ENCODE data around the gene PRDM1. TPM values are rescaled to one million over a fixed set of nuclear protein-coding genes. Genes with fewer than 3 reads are reported as not detected.

PRDM1 gene
- total RNA-seq, 6 donors from 2014 or later: 6.2 to 32.2 (median 12.9) TPM

GRCh38 chr6:106051226-106051625 lies 34.9 kb upstream of the PRDM1 start:
- no peak overlapping the region for H3K4me3 ChIP-seq
- TF ChIP-seq EP300 (IDR thresholded peaks at IDR 0.05) (no peak), POLR2A (IDR thresholded peaks at IDR 0.05) (no peak), POLR2AphosphoS5 (IDR thresholded peaks at IDR 0.05) (no peak), CTCF (IDR thresholded peaks at IDR 0.05) (no peak)
- no peaks in the 10 kb centered on the region for H3K9me3 ChIP-seq
- WGBS, 2 donors: 86 to 91% methylated on average over 3 of the region's 3 CpGs
- no peaks in the 10 kb centered on the region for H3K27me3 ChIP-seq
- no peak for ATAC-seq (ENCODE audit: low FRiP score in 2 of 2)
- H3K36me3 ChIP-seq: no peaks in the 10 kb centered on the region
- H3K4me1 ChIP-seq: peaks cover 0 to 8% (median 4%) of the 10 kb centered on the region in 4 donors
- no peak for DNase-seq
- H3K27ac ChIP-seq: no peak overlapping the region

DNA sequence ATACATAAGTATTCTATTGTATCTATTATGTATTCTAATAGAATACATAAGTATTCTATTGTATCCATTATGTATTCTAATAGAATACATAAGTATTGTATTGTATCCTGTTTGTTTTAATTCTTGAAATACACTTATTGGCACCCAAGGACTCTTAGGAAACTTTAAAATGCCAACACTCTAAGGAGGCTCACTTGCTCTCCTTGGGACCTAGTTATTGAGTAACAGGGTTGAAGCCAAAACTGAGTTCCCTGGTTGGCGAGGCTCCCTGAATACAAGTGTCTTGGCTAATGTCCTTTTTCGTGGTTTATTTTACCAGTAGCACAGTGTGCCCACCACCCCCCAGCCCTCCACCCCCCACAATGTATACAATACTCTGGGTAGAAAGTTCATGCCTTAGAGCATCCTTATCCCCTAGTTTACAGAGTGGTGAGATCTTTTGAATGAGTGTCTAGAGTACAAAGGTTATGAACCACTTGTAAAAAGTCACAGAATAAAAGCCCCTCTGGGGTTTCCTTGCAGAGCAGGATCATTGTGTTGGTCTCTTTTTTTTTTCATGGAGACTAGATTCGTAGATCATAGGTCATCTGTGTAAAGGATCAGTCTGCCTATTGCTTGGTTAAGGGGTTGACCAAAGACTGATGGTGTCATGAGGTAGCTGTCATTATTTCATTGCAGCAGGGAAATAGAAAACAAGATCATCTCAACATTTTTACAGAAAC lies 32.5 kb upstream of the PRDM1 start:
- DNase-seq: no peak
- Histone ChIP-seq H3K4me3 (no peak overlapping the region), H3K4me1 (peaks cover 0 to 17% (median 9%) of the 10 kb centered on the region in 4 donors), H3K36me3 (no peaks in the 10 kb centered on the region), H3K9me3 (no peaks in the 10 kb centered on the region), H3K27ac (no peak overlapping the region), H3K27me3 (no peaks in the 10 kb centered on the region)
- WGBS, 2 donors: 54 to 68% methylated on average over 3 of the region's 3 CpGs
- ATAC-seq (ENCODE audit: low FRiP score in 2 of 2): peak in 1 of 2 donors; percentile 63
- TF ChIP-seq CTCF (IDR thresholded peaks at IDR 0.05) (no peak), POLR2A (IDR thresholded peaks at IDR 0.05) (no peak), EP300 (IDR thresholded peaks at IDR 0.05) (no peak), POLR2AphosphoS5 (IDR thresholded peaks at IDR 0.05) (no peak)

DNA sequence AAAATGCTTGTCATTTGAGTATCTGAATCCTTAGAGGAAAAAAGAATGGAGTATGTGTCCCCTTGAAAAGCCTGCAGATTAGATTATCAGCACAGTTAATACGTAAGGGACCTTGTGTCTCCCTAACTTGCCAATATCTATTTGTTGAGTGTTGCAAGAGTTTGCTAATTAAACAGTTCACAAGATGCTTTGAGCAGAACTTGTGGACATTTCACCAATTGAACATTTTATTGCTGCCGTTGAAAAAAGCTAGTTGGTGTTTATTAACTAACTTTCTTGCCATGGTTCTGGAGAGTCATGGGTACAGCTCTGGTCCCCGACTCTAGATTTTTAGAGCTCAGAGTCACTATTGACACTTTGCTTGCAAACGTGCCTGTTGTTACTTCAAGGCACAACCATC lies 30.6 kb upstream of the PRDM1 start:
- no peaks in the 10 kb centered on the region for H3K9me3 ChIP-seq
- no peak for ATAC-seq (ENCODE audit: low FRiP score in 2 of 2)
- no peak overlapping the region for H3K4me3 ChIP-seq
- no peak for DNase-seq
- H3K27ac ChIP-seq: no peak overlapping the region
- H3K36me3 ChIP-seq: no peaks in the 10 kb centered on the region
- no peaks in the 10 kb centered on the region for H3K27me3 ChIP-seq
- peaks cover 0 to 17% (median 9%) of the 10 kb centered on the region in 4 donors for H3K4me1 ChIP-seq
- WGBS, 2 donors: 59 to 62% methylated on average over 4 of the region's 4 CpGs
- TF ChIP-seq POLR2A (IDR thresholded peaks at IDR 0.05) (no peak), EP300 (IDR thresholded peaks at IDR 0.05) (no peak), CTCF (IDR thresholded peaks at IDR 0.05) (no peak), POLR2AphosphoS5 (IDR thresholded peaks at IDR 0.05) (no peak)

- Histone ChIP-seq H3K27ac (no peak overlapping the region), H3K4me3 (no peak overlapping the region), H3K36me3 (no peaks in the 10 kb centered on the region), H3K9me3 (no peaks in the 10 kb centered on the region), H3K4me1 (peaks cover 0 to 17% (median 9%) of the 10 kb centered on the region in 4 donors), H3K27me3 (no peaks in the 10 kb centered on the region)
- ATAC-seq (ENCODE audit: low FRiP score in 2 of 2): no peak
- DNase-seq: no peak
- WGBS, 2 donors: 73 to 75% methylated on average over 5 of the region's 5 CpGs
- TF ChIP-seq POLR2AphosphoS5 (IDR thresholded peaks at IDR 0.05) (no peak), EP300 (IDR thresholded peaks at IDR 0.05) (no peak), POLR2A (IDR thresholded peaks at IDR 0.05) (no peak), CTCF (IDR thresholded peaks at IDR 0.05) (no peak)
Measured at GRCh38 chr6:106056060-106056745, 29.9 kb upstream of the PRDM1 start.

Data from upper lobe of left lung (tissue), 6 donors.